HepG2 (cell line): ENCODE data around the gene HSF4. TPM values are rescaled to one million over a fixed set of nuclear protein-coding genes. Genes with fewer than 3 reads are reported as not detected.

ENCODE experiments used
- BCL3 ChIP-seq: sonication (generic); formaldehyde crosslinking; IDR thresholded peaks from 2 replicates; pipeline ENCODE4 v1.5.1; 2020; ENCODE audit warnings: mild to moderate bottlenecking, missing genetic modification reagents, moderate library complexity
- REPIN1 ChIP-seq: sonication (generic); formaldehyde crosslinking; IDR thresholded peaks from 2 replicates; pipeline ENCODE4 v1.8.0; 2022; ENCODE audit warnings: missing genetic modification reagents, low read depth, mild to moderate bottlenecking, borderline replicate concordance
- TEAD3 ChIP-seq: optimal IDR thresholded peaks from 2 replicates; pipeline ENCODE3; 2016; ENCODE audit warnings: borderline replicate concordance
- ZBTB20 ChIP-seq: sonication (generic); formaldehyde crosslinking; IDR thresholded peaks from 2 replicates; pipeline ENCODE4 v1.8.1; 2023; ENCODE audit warnings: missing genetic modification reagents, low read depth, mild to moderate bottlenecking, borderline replicate concordance
- ZNF34 ChIP-seq: sonication (generic); formaldehyde crosslinking; IDR thresholded peaks from 2 replicates; pipeline ENCODE4 v1.4.0; 2020; ENCODE audit warnings: mild to moderate bottlenecking, missing genetic modification reagents, borderline replicate concordance
- polyA plus RNA-seq, 8 experiments: library from polyadenylated mRNA; depleted of rRNA in 3 of 8; stranded (reverse) in 7 of 8; unstranded in 1 of 8; fragments of >200 nt; fragmentation: Illumina TruSeq in 4 of 8; extraction: Trizol in 4 of 8; gene quantifications; 2 replicates each; pipeline versions ENCODE4 v1.2.1 to v1.2.3, GENCODE V29; 2011 to 2016; ENCODE audit warnings: low read depth in 4 of 8, missing spikeins in 1 of 8, mixed read lengths in 1 of 8; ENCODE audit not compliant: insufficient read depth in 1 of 8
- total RNA-seq, 5 experiments: library from RNA; depleted of rRNA; stranded (reverse); fragments of >200 nt; fragmentation: Illumina TruSeq; extraction: Trizol; gene quantifications; 2 replicates each; pipeline ENCODE4 v1.2.3, GENCODE V29; 2016; ENCODE audit warnings: low read depth in 1 of 5
- TF ChIP-seq, protein P1 (sequence below): sonication (generic); formaldehyde crosslinking; IDR thresholded peaks from 2 replicates; pipeline ENCODE4 v1.4.0; 2020; ENCODE audit warnings: low read depth, missing genetic modification reagents
- TF ChIP-seq, protein P2 (sequence below): sonication (generic); formaldehyde crosslinking; IDR thresholded peaks from 2 replicates; pipeline ENCODE4 v1.8.1; 2022; ENCODE audit warnings: low read depth, mild to moderate bottlenecking, missing genetic modification reagents
- TF ChIP-seq, protein P3 (sequence below): sonication (generic); formaldehyde crosslinking; IDR thresholded peaks from 2 replicates; pipeline ENCODE4 v1.4.0; 2020; ENCODE audit warnings: mild to moderate bottlenecking, missing genetic modification reagents
- TF ChIP-seq, protein P4 (sequence below): sonication (generic); formaldehyde crosslinking; IDR thresholded peaks from 2 replicates; pipeline ENCODE4 v1.4.0; 2020; ENCODE audit warnings: missing genetic modification reagents, borderline replicate concordance

The HSF4 gene
- total and polyA plus RNA-seq, 2 of the 13 experiments (the other 11 are each of a cell fraction or from before 2014, with no cell fraction given), result 3.5 to 16.9 TPM

DNA sequence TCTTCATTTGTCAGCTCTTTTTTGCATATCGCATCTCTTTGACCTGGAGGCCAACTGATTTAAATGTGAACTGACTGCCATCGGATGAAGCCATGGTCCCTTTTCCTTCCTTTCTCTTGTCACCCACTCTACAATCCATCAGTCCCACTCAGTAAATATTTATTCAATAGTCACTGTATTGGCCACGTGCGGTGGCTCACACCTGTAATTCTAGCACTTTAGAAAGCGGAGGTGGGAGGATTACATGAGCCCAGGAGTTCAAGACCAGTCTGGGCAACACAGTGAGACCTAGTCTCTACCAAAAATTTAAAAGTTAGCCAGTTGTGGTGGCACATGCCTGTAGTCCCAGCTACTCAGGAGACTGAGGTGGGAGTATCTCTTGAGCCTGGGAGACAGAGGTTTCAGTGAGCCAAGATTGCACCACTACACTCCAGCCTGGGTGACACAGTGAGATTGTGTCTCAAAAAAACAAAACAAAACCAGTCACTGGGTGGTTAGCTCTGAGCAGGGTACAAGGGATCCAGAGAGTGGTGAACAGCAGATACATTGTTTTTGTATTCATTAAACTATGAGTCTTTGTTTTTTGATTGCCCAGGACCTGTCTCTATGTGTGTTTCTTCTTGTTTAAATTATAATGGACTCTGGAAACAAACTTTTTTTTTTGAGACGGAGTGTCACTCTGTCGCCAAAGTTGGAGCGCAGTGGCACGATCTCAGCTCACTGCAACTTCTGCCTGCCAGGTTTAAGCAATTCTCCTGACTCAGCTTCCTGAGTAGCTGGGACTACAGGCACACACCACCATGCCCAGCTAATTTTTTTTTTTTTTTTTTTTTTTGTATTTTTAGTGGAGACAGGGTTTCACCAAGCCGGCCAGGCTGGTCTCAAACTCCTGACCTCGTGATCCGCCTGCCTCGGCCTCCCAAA is 47.9 kb upstream of the HSF4 start (continued):
- TF ChIP-seq, protein P1, sequence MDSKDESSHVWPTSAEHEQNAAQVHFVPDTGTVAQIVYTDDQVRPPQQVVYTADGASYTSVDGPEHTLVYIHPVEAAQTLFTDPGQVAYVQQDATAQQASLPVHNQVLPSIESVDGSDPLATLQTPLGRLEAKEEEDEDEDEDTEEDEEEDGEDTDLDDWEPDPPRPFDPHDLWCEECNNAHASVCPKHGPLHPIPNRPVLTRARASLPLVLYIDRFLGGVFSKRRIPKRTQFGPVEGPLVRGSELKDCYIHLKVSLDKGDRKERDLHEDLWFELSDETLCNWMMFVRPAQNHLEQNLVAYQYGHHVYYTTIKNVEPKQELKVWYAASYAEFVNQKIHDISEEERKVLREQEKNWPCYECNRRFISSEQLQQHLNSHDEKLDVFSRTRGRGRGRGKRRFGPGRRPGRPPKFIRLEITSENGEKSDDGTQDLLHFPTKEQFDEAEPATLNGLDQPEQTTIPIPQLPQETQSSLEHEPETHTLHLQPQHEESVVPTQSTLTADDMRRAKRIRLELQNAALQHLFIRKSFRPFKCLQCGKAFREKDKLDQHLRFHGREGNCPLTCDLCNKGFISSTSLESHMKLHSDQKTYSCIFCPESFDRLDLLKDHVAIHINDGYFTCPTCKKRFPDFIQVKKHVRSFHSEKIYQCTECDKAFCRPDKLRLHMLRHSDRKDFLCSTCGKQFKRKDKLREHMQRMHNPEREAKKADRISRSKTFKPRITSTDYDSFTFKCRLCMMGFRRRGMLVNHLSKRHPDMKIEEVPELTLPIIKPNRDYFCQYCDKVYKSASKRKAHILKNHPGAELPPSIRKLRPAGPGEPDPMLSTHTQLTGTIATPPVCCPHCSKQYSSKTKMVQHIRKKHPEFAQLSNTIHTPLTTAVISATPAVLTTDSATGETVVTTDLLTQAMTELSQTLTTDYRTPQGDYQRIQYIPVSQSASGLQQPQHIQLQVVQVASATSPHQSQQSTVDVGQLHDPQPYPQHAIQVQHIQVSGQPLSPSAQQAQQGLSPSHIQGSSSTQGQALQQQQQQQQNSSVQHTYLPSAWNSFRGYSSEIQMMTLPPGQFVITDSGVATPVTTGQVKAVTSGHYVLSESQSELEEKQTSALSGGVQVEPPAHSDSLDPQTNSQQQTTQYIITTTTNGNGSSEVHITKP, result 0 out of 2 replicates have a peak, but pooled peaks have one; percentile 47
- TF ChIP-seq, protein P2, sequence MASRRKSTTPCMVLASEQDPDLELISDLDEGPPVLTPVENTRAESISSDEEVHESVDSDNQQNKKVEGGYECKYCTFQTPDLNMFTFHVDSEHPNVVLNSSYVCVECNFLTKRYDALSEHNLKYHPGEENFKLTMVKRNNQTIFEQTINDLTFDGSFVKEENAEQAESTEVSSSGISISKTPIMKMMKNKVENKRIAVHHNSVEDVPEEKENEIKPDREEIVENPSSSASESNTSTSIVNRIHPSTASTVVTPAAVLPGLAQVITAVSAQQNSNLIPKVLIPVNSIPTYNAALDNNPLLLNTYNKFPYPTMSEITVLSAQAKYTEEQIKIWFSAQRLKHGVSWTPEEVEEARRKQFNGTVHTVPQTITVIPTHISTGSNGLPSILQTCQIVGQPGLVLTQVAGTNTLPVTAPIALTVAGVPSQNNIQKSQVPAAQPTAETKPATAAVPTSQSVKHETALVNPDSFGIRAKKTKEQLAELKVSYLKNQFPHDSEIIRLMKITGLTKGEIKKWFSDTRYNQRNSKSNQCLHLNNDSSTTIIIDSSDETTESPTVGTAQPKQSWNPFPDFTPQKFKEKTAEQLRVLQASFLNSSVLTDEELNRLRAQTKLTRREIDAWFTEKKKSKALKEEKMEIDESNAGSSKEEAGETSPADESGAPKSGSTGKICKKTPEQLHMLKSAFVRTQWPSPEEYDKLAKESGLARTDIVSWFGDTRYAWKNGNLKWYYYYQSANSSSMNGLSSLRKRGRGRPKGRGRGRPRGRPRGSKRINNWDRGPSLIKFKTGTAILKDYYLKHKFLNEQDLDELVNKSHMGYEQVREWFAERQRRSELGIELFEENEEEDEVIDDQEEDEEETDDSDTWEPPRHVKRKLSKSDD (CRISPR knock-in tag), result no peak
- TF ChIP-seq ZNF34 (no peak), BCL3 (CRISPR knock-in tag) (no peak), ZBTB20 (no peak), REPIN1 (CRISPR knock-in tag) (no peak), TEAD3 (CRISPR knock-in tag) (peak; percentile 18)
- TF ChIP-seq, protein P3, sequence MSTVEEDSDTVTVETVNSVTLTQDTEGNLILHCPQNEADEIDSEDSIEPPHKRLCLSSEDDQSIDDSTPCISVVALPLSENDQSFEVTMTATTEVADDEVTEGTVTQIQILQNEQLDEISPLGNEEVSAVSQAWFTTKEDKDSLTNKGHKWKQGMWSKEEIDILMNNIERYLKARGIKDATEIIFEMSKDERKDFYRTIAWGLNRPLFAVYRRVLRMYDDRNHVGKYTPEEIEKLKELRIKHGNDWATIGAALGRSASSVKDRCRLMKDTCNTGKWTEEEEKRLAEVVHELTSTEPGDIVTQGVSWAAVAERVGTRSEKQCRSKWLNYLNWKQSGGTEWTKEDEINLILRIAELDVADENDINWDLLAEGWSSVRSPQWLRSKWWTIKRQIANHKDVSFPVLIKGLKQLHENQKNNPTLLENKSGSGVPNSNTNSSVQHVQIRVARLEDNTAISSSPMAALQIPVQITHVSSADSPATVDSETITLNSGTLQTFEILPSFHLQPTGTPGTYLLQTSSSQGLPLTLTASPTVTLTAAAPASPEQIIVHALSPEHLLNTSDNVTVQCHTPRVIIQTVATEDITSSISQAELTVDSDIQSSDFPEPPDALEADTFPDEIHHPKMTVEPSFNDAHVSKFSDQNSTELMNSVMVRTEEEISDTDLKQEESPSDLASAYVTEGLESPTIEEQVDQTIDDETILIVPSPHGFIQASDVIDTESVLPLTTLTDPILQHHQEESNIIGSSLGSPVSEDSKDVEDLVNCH (CRISPR knock-in tag), result no peak
- TF ChIP-seq, protein P4, sequence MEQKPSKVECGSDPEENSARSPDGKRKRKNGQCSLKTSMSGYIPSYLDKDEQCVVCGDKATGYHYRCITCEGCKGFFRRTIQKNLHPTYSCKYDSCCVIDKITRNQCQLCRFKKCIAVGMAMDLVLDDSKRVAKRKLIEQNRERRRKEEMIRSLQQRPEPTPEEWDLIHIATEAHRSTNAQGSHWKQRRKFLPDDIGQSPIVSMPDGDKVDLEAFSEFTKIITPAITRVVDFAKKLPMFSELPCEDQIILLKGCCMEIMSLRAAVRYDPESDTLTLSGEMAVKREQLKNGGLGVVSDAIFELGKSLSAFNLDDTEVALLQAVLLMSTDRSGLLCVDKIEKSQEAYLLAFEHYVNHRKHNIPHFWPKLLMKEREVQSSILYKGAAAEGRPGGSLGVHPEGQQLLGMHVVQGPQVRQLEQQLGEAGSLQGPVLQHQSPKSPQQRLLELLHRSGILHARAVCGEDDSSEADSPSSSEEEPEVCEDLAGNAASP (CRISPR knock-in tag), result no peak
